Fibroblast of skin of abdomen (primary cell): Measurements from ENCODE around the gene IQCK.
A peak's percentile ranks its signal among the peaks of the same experiment; 100 is the strongest.
"Not testable (repeated sequence)": the region's sequence is repeated elsewhere in the genome, so short reads cannot be mapped to it uniquely, and the experiment has no call there.

Source experiments
- DNase-seq: peaks from one replicate; pipeline ENCODE4 v3.0.0-alpha.2; 2013

Gene IQCK

GRCh38 chr16:19699472-19699871, 18.6 kb upstream of the IQCK start:
- DNase-seq, result no peak

- DNase-seq, result peak; percentile 16
These were observed 17.7 kb upstream of the IQCK start for GRCh38 chr16:19700319-19700781.

GRCh38 chr16:19701091-19701490, 17.0 kb upstream of the IQCK start:
- DNase-seq, result peak; percentile 5

GRCh38 chr16:19703172-19703889, 14.7 kb upstream of the IQCK start:
- DNase-seq, result no peak

- DNase-seq, result peak; percentile 43
These were observed 13.5 kb upstream of the IQCK start for GRCh38 chr16:19704321-19705145.

GRCh38 chr16:19705146-19705501, 12.9 kb upstream of the IQCK start:
- no peak for DNase-seq

GRCh38 chr16:19705843-19706242, 12.2 kb upstream of the IQCK start:
- no peak for DNase-seq

- no peak for DNase-seq
These were observed 11.2 kb upstream of the IQCK start for GRCh38 chr16:19706846-19707245.

GRCh38 chr16:19707569-19708295, 10.3 kb upstream of the IQCK start:
- no peak for DNase-seq

GRCh38 chr16:19708296-19709205, 9.5 kb upstream of the IQCK start:
- no peak for DNase-seq

GRCh38 chr16:19709381-19710136, 8.5 kb upstream of the IQCK start:
- DNase-seq, result no peak

GRCh38 chr16:19710191-19710908, 7.7 kb upstream of the IQCK start:
- no peak for DNase-seq

- DNase-seq, result no peak
These were observed 7.0 kb upstream of the IQCK start for GRCh38 chr16:19710991-19711545.

- DNase-seq, result no peak
These were observed 6.4 kb upstream of the IQCK start for GRCh38 chr16:19711643-19712042.

- no peak for DNase-seq
These were observed 5.5 kb upstream of the IQCK start for GRCh38 chr16:19712418-19713058.

GRCh38 chr16:19713697-19714096, 4.4 kb upstream of the IQCK start:
- no peak for DNase-seq

- no peak for DNase-seq
These were observed 2.5 kb upstream of the IQCK start for GRCh38 chr16:19715566-19715965.

GRCh38 chr16:19716183-19716582, 1.9 kb upstream of the IQCK start:
- DNase-seq, result no peak

- not testable (repeated sequence) for DNase-seq
These were observed 1.3 kb upstream of the IQCK start for GRCh38 chr16:19716728-19717127.

- DNase-seq, result no peak
These were observed 757 bp upstream of the IQCK start for GRCh38 chr16:19717314-19717713.
